Karpas-422 (cell line): ENCODE results near the gene DENND1B. TPM values are rescaled to one million over a fixed set of nuclear protein-coding genes. Genes with fewer than 3 reads are reported as not detected.
"Not testable (repeated sequence)": the region's sequence is repeated elsewhere in the genome, so short reads cannot be mapped to it uniquely, and the experiment has no call there.

ENCODE experiments used
- DNase-seq: peaks from one replicate; pipeline ENCODE4 v3.0.0-alpha.2; 2015
- H2AFZ ChIP-seq: fragments of 200-600 bp; sonication (generic); 2 replicates; pipeline ENCODE4 v1.6.1; 2014; ENCODE audit warnings: antibody characterized with exemption, low read length, mixed read lengths
- H3K27ac ChIP-seq: fragments of 200-600 bp; sonication (generic); 2 replicates; pipeline ENCODE4 v1.5.1; 2014; ENCODE audit warnings: mild to moderate bottlenecking, low read length, moderate library complexity
- H3K27me3 ChIP-seq: fragments of 200-600 bp; sonication (generic); 2 replicates; pipeline ENCODE4 v1.6.1; 2014; ENCODE audit warnings: low read length, mixed read lengths
- H3K36me3 ChIP-seq: fragments of 200-600 bp; sonication (generic); 2 replicates; pipeline ENCODE4 v1.6.1; 2014; ENCODE audit warnings: low read length, mixed read lengths; ENCODE audit not compliant: insufficient read depth
- H3K4me1 ChIP-seq: fragments of 200-600 bp; sonication (generic); 2 replicates; pipeline ENCODE4 v1.6.1; 2014; ENCODE audit warnings: mild to moderate bottlenecking, low read length, mixed read lengths
- H3K4me2 ChIP-seq: fragments of 200-600 bp; sonication (generic); 2 replicates; pipeline ENCODE4 v1.6.1; 2014; ENCODE audit warnings: low read length, low read depth, mild to moderate bottlenecking; ENCODE audit not compliant: poor library complexity, severe bottlenecking
- H3K4me3 ChIP-seq: fragments of 200-600 bp; sonication (generic); 2 replicates; pipeline ENCODE4 v1.5.1; 2014; ENCODE audit warnings: mild to moderate bottlenecking, antibody characterized with exemption, low read length, mixed read lengths
- H3K79me2 ChIP-seq: fragments of 200-600 bp; sonication (generic); 2 replicates; pipeline ENCODE4 v1.6.1; 2014; ENCODE audit warnings: mild to moderate bottlenecking, low read length, mixed read lengths
- H3K9ac ChIP-seq: fragments of 200-600 bp; sonication (generic); 2 replicates; pipeline ENCODE4 v1.6.0; 2014; ENCODE audit warnings: low read length
- H3K9me2 ChIP-seq: fragments of 200-600 bp; sonication (generic), shearing (Covaris generic); replicated peaks from 2 replicates; pipeline ENCODE4 v1.6.0; 2014; ENCODE audit warnings: mild to moderate bottlenecking, low read length, moderate library complexity; ENCODE audit not compliant: insufficient read depth
- H3K9me3 ChIP-seq: fragments of 300-700, 200-600 bp; sonication (generic); 2 replicates; pipeline ENCODE4 v1.6.1; 2014; ENCODE audit warnings: low read length, mixed read lengths
- H4K20me1 ChIP-seq: fragments of 200-600 bp; sonication (generic); 2 replicates; pipeline ENCODE4 v1.6.1; 2014; ENCODE audit warnings: mild to moderate bottlenecking, antibody characterized with exemption, low read length, low read depth; ENCODE audit not compliant: insufficient read depth
- total RNA-seq: library from RNA; depleted of rRNA; stranded (reverse); fragments of >200 nt; shearing (Covaris generic); gene quantifications from 2 replicates; pipeline ENCODE4 v1.2.3, GENCODE V29; 2014; ENCODE audit warnings: low replicate concordance

The DENND1B gene
- total RNA-seq, 1 experiment from 2014 or later: 36.0 TPM

GRCh38 chr1:197491505-197491904, 283.8 kb downstream of the DENND1B start:
- not testable (repeated sequence) for H3K4me1 ChIP-seq, DNase-seq, H2AFZ ChIP-seq, H4K20me1 ChIP-seq, H3K4me2 ChIP-seq, H3K27ac ChIP-seq, H3K9me2 ChIP-seq, H3K4me3 ChIP-seq, H3K27me3 ChIP-seq, H3K36me3 ChIP-seq, H3K9me3 ChIP-seq, H3K9ac ChIP-seq, H3K79me2 ChIP-seq

- Histone ChIP-seq H3K36me3 (no peaks in the 10 kb centered on the region), H3K9ac (no peak overlapping the region), H3K79me2 (no peaks in the 10 kb centered on the region), H3K4me2 (no peak overlapping the region), H3K4me1 (no peaks in the 10 kb centered on the region), H3K4me3 (no peak overlapping the region), H3K9me3 (no peaks in the 10 kb centered on the region), H4K20me1 (no peaks in the 10 kb centered on the region), H2AFZ (no peak overlapping the region), H3K27me3 (no peaks in the 10 kb centered on the region), H3K9me2 (no peaks in the 10 kb centered on the region), H3K27ac (no peak overlapping the region)
- DNase-seq: no peak
These were observed 288.3 kb downstream of the DENND1B start for GRCh38 chr1:197486946-197487345.

- Histone ChIP-seq H3K4me1 (no peaks in the 10 kb centered on the region), H3K9me2 (no peaks in the 10 kb centered on the region), H4K20me1 (no peaks in the 10 kb centered on the region), H3K27ac (no peak overlapping the region), H3K27me3 (no peaks in the 10 kb centered on the region), H3K4me3 (no peak overlapping the region), H3K79me2 (no peaks in the 10 kb centered on the region), H3K9me3 (no peaks in the 10 kb centered on the region), H3K4me2 (no peak overlapping the region), H2AFZ (no peak overlapping the region), H3K9ac (no peak overlapping the region), H3K36me3 (no peaks in the 10 kb centered on the region)
- no peak for DNase-seq
These were observed 289.5 kb downstream of the DENND1B start for GRCh38 chr1:197485790-197486189.

- Histone ChIP-seq H3K36me3 (no peaks in the 10 kb centered on the region), H3K27ac (no peak overlapping the region)
- DNase-seq: no peak
These were observed 294.2 kb downstream of the DENND1B start for GRCh38 chr1:197481101-197481500.

GRCh38 chr1:197480446-197480845, 294.8 kb downstream of the DENND1B start:
- H3K4me2 ChIP-seq: no peak overlapping the region
- no peaks in the 10 kb centered on the region for H3K9me3 ChIP-seq
- H3K36me3 ChIP-seq: no peaks in the 10 kb centered on the region
- no peaks in the 10 kb centered on the region for H3K27me3 ChIP-seq
- H3K79me2 ChIP-seq: no peaks in the 10 kb centered on the region
- no peaks in the 10 kb centered on the region for H4K20me1 ChIP-seq
- no peaks in the 10 kb centered on the region for H3K4me1 ChIP-seq
- no peak for DNase-seq
- no peak overlapping the region for H3K27ac ChIP-seq
- H3K9ac ChIP-seq: no peak overlapping the region
- no peaks in the 10 kb centered on the region for H3K9me2 ChIP-seq
- H3K4me3 ChIP-seq: no peak overlapping the region
- H2AFZ ChIP-seq: no peak overlapping the region

More at GRCh38 chr1:197481101-197481500, 294.2 kb downstream of the DENND1B start:
- H3K9ac ChIP-seq: no peak overlapping the region
- no peaks in the 10 kb centered on the region for H3K27me3 ChIP-seq
- no peaks in the 10 kb centered on the region for H3K9me2 ChIP-seq
- no peaks in the 10 kb centered on the region for H4K20me1 ChIP-seq
- no peak overlapping the region for H3K4me3 ChIP-seq
- no peak overlapping the region for H2AFZ ChIP-seq
- H3K9me3 ChIP-seq: no peaks in the 10 kb centered on the region
- H3K4me1 ChIP-seq: no peaks in the 10 kb centered on the region
- H3K79me2 ChIP-seq: no peaks in the 10 kb centered on the region
- H3K4me2 ChIP-seq: no peak overlapping the region

GRCh38 chr1:197472141-197472540, 303.1 kb downstream of the DENND1B start:
- no peak overlapping the region for H3K9ac ChIP-seq
- no peaks in the 10 kb centered on the region for H3K9me3 ChIP-seq
- H3K79me2 ChIP-seq: no peaks in the 10 kb centered on the region
- no peaks in the 10 kb centered on the region for H3K4me1 ChIP-seq
- no peak overlapping the region for H3K4me2 ChIP-seq
- H3K4me3 ChIP-seq: no peak overlapping the region
- no peaks in the 10 kb centered on the region for H3K9me2 ChIP-seq
- H3K36me3 ChIP-seq: no peaks in the 10 kb centered on the region
- H2AFZ ChIP-seq: no peak overlapping the region
- no peak for DNase-seq
- H3K27me3 ChIP-seq: no peaks in the 10 kb centered on the region
- no peaks in the 10 kb centered on the region for H4K20me1 ChIP-seq
- no peak overlapping the region for H3K27ac ChIP-seq

- no peaks in the 10 kb centered on the region for H3K9me2 ChIP-seq
These were observed 303.9 kb downstream of the DENND1B start for GRCh38 chr1:197471248-197471985.

GRCh38 chr1:197470330-197470729, 304.9 kb downstream of the DENND1B start:
- no peak overlapping the region for H3K4me2 ChIP-seq
- H3K27ac ChIP-seq: no peak overlapping the region
- no peaks in the 10 kb centered on the region for H4K20me1 ChIP-seq
- no peaks in the 10 kb centered on the region for H3K4me1 ChIP-seq
- H2AFZ ChIP-seq: no peak overlapping the region
- H3K9ac ChIP-seq: no peak overlapping the region
- no peak for DNase-seq
- H3K9me2 ChIP-seq: no peaks in the 10 kb centered on the region
- H3K79me2 ChIP-seq: no peaks in the 10 kb centered on the region
- H3K27me3 ChIP-seq: no peaks in the 10 kb centered on the region
- no peak overlapping the region for H3K4me3 ChIP-seq
- H3K9me3 ChIP-seq: no peaks in the 10 kb centered on the region
- no peaks in the 10 kb centered on the region for H3K36me3 ChIP-seq

More at GRCh38 chr1:197471248-197471985, 303.9 kb downstream of the DENND1B start:
- Histone ChIP-seq H2AFZ (no peak overlapping the region), H4K20me1 (no peaks in the 10 kb centered on the region), H3K27me3 (no peaks in the 10 kb centered on the region), H3K9me3 (no peaks in the 10 kb centered on the region), H3K9ac (no peak overlapping the region), H3K4me3 (no peak overlapping the region), H3K4me2 (no peak overlapping the region), H3K4me1 (no peaks in the 10 kb centered on the region), H3K79me2 (no peaks in the 10 kb centered on the region), H3K27ac (no peak overlapping the region), H3K36me3 (no peaks in the 10 kb centered on the region)
- DNase-seq: no peak
